ENCODE measurements around the gene AHNAK2. TPM values are rescaled to one million over a fixed set of nuclear protein-coding genes. Genes with fewer than 3 reads are reported as not detected.

AHNAK2 gene
- total RNA-seq, 1 experiment from 2014 or later, result 191 TPM

DNA sequence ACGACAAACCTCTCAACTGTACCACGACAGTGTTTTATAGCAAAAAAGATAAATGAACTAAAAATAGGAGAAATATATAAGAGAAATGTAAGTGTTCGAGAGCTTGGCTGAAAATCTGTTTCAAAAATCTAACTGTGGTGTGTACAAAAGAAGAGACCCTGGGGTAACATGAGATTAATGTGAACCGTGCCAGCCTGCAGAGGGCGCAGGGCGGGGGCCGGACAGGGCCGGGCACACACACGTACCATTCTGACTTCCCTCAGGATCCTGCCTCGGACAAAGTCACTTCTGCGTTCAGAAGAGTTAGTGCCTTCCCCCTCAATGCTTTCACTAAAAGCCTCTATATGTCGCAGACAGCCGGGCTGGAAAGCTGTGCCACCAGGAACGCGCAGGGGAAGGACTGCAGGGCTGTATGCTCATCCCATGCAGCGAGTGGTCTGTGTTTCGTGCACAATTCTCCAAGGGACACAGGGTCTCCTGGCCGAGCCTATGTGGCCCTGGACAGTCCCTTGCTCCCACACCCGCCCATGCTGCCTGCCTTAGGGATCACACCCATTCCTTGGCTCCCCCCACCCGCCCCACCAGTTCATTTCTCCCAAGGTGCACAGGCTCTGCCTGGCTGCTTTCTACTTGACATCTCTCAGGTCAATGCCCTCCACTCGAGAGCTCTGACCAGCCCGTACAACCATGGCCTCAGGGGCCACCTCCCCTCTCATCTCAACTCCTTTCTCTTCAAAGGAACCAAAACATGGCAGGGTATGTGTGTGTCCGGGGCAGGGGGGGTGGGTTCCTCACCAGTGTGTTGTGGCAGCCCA is 34.2 kb upstream of the AHNAK2 start:
- no peak for DNase-seq (ENCODE audit: low spot score)

- no peak for DNase-seq (ENCODE audit: low spot score)
Observed at GRCh38 chr14:105011312-105011990, 33.3 kb upstream of the AHNAK2 start.

DNA sequence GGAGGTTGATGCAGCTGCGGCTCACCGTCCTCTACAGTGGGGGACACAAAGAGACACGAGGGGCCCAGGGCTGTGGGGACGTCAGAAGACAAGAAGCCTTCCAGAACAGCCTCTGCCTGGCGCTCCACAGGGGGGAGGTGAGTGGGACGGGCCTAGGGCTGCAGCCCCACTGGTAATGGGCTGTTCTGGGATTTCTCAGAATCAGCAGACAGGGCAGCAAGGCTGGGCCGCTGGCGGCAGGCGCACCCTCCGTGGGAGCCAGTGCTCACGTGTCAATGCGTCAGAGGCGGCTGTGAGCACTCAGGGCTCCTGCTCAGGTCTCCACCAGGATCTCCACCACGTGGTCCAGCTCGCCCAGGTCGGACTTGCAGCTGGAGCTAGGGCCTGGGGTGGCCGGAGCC is 32.7 kb upstream of the AHNAK2 start:
- DNase-seq (ENCODE audit: low spot score), result no peak

DNA sequence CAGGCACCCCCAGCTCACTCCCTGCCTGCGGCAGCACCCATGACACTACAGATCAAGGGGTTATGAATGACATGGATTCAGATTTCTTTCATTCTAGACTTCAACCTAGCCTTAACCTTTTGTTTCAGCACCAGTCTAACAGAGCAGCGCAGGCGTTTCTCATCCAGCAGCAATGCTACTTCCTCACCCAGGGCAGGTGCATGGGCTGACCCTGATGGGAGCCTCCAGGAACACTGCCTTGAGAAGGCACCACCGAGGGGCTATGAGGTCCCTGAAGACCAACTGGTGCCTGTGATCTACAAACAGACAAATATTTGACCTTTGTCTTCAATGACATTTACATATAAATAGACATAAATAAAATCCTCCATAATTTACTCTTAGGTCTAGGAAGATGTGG is 31.9 kb upstream of the AHNAK2 start:
- DNase-seq (ENCODE audit: low spot score), result no peak

- DNase-seq (ENCODE audit: low spot score), result no peak
Observed at GRCh38 chr14:105007593-105008264, 29.6 kb upstream of the AHNAK2 start.

GRCh38 chr14:105006831-105007592 is 28.8 kb upstream of the AHNAK2 start:
- no peak for DNase-seq (ENCODE audit: low spot score)

DNA sequence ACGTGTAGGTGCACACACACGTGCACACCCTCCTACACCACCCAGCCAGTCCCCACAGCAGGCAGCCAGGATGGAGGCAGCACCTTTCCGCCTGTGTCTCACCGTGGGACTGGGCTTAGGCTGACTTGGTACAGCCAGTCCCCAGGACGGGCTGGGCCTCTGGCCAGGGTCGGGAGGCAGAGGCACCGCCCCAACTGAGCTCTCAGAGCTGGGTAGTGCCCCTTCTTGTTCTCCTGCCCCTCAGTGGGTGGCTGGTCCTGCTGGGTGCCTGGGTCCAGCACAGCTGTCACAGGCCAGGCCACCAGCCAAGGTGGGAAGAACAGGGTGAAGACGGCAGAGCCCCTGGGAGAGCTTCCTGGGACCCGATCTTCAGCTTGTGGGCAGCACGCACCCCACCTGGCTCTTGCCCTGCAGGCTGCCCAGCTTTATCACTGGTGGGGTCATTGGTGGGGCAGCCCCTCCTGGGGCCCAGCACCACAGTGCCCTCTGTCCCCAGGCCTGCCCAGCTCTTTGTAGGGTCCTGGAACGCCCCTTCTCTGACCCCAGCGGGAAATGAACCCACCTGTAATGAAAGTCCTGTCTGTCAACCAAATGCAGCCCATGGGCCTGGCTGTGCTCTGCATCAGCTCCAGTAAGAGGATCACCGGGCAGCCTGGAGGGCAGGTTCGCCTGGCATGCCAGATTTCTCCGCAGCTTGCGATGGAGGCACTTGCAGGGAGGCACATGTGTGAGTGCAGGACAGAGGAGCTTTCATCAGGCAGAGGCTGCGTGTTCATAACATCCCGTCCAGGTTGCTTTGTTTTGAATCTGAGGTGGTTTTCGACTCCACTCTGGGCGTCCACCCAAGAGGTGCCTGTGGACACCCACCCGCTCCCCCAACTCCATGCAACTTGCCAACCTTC is 28.0 kb upstream of the AHNAK2 start:
- no peak for DNase-seq (ENCODE audit: low spot score)

DNA sequence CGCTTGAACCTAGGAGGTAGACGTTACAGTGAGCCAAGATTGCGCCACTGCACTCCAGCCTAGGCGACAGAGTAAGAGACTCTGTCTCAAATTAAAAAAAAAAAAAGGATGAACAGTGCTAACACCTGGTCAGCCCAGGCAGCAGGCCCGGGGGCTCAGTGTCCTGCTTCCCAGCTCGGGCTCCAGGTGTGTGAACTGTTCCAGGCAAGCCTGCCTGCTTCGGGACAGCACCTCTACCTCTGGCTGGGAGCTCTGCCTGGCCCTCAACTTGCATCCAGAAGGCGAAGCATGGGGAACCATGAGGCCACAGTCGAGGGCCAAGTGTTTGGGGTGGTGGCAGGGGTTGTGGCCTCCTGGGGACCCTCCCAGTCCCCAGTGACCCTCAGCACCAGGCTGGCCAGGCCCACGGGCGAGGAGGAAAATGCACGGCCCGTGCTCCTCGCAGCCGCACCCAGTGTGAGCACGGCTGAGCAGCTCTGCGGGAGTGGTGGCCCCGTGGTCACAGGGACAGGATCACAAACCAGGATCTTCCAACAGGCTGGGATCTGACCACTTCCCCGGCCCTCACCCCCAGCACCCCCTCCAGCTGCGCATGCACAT is 27.3 kb upstream of the AHNAK2 start:
- DNase-seq (ENCODE audit: low spot score), result no peak

GRCh38 chr14:104999361-104999760 is 21.2 kb upstream of the AHNAK2 start:
- DNase-seq (ENCODE audit: low spot score), result no peak

DNA sequence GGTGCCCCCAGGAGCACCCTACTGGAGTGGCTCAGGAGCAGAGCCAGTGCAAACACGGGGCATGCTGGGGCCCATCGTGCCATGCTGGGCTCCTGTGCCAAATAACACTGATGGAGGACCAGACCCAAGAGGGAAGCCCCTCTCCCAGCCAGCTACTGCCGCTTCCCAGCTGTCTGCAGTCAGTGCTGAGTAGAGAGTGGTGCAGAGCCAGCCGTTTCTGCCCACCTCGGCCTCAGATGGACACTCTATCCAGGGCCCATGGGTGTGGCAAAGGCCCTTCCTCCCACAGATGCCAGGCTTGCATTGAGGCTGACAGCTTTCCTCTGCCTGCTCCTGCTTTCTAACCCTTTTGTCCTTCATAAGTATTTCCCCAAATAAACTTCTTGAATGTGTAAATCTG is 20.6 kb upstream of the AHNAK2 start:
- no peak for DNase-seq (ENCODE audit: low spot score)

DNA sequence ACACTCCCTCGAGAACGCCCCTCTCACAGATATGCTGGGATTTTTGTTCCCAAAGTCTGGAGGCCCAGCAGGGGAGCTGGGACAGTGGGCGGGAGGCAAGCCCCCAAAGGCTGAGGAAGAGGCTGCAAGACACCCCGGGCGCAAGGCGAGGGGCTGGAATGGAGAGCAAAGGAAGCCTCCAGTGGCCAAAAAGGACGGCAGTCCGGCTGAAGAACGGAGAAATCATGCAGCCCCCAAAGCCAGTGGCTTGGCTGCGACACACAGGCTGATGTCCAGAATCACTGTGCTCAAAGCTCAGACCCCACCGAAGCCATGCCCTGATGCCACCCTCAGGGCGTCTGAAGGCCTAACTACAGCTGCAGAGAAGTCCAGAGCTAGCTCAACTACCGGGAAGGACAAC is 18.3 kb upstream of the AHNAK2 start:
- DNase-seq (ENCODE audit: low spot score), result no peak

DNA sequence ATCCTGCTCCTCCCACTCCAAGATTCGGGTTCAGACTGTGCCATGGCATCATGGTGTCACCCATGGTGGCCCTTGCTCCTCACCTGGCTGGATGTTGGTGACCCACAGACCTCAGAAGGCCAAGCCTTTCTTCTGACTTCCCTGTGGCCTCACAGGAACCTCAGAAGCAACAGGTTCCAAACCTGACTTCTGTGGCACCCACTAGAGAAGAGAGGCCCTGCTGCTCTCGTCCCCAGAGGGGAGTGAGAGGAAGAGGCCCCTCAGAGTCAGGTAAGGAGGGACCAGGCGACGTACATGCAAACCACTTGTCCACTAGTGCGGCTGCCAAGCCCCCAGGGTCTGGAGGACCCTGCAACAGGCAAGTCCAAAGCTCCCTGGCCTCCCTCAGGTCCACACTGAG is 17.9 kb upstream of the AHNAK2 start:
- DNase-seq (ENCODE audit: low spot score), result no peak

DNA sequence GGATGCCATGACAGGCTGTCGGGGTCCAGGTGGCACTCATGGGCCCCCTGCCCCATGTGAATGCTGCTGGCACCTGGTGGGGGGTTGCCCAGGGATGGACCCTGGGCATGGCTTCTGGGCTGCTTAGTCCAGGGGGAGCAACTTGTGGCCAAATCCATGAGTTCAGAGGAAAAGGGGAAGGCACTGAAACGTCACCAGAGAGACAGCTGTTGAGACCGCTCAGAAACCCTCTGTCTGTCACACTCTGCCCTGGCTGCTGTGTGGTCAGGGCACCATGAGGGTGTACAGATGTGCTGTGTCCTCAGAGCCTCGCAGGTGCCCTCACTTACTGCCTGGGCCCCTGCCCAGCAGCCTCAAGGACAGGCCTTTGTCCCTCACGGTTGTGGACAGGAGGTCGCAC is 16.8 kb upstream of the AHNAK2 start:
- DNase-seq (ENCODE audit: low spot score), result no peak

DNA sequence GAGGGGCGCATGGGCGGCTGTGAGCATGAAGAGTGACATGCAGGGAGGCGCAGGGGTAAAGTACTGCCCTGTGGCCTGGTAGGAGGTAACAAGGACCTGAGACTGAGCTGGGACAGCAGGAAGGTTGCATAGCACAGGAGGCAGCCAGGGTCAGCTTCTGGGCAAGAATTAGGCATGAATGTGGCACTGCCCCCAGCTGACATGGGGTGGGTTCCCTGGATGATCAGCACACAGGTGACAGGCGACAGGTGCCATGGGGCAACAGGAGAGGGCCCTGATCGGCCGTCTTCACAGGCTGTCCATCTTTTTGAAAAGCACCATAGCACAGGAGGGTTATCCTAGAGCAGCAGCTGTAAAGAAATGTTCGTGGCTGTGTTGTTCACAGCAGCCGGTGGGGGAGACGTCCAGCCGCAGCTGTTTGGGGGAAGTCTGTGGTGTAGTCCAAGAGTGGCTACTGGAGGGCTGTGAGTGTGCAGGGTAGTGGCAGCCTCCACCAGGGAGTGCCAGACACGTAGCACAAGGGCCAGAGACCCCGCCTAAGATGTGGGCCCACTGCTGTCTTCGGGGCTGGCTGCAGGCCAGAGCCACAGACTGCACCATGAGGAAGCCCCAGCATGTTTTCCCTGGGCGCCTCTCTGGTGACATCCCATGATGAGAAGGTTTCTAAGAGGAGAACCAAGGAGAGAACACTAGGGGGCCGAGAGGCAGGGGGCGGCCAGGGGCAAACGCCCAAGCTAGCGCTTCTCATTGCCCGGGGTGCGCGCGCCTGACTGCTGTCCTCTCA is 15.8 kb upstream of the AHNAK2 start:
- DNase-seq (ENCODE audit: low spot score), result no peak

DNA sequence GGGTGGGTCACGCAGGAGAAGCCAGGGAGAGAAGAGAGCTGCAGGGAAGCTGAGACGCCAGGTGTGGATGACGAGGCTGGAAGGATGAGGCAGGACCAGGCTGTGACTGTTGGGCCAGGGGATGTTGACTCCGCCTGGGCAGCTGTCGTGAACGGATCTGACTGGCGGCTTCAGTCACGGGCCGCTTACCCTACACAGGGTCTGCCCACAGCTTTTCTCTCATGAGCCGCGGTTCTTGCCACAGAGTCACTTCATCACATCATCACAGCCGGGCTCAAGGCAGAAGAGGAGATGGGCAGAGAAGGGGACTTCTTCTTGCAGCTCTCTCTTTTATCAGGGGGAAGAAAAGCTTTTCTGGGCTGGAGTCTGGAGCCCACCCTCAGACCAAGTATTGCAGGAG is 15.1 kb upstream of the AHNAK2 start:
- no peak for DNase-seq (ENCODE audit: low spot score)

GRCh38 chr14:104992501-104992900 is 14.3 kb upstream of the AHNAK2 start:
- no peak for DNase-seq (ENCODE audit: low spot score)

DNA sequence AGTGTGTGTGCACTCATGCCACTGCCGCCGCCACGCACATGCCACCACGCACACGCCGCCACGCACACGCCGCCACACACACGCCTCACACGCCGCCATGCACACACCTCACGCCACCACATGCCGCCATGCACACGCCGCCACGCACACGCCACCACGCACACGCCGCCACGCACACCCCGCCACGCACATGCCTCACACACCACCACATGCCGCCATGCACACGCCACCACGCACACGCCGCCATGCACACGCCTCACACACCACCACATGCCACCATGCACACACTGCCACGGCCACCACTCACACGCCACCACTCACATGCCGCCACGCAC is 13.7 kb upstream of the AHNAK2 start:
- no peak for DNase-seq (ENCODE audit: low spot score)

DNA sequence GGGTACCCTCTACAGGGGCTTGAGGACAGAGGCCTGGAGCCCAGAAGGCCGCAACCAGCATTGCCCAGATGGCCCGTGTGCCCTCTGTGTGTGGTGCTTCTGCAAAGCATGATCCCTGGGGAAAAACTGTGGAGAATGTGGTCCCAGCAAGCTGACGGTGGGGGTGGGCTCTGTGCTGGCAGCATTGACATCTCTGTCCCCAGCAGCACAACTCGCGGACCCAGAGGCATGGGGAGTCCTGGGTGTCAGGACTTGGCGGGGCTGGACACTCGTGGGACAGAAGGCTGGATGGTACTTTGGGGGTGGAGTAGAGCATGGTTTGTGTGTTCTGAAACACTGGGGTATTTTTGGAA is 11.8 kb upstream of the AHNAK2 start:
- no peak for DNase-seq (ENCODE audit: low spot score)

DNA sequence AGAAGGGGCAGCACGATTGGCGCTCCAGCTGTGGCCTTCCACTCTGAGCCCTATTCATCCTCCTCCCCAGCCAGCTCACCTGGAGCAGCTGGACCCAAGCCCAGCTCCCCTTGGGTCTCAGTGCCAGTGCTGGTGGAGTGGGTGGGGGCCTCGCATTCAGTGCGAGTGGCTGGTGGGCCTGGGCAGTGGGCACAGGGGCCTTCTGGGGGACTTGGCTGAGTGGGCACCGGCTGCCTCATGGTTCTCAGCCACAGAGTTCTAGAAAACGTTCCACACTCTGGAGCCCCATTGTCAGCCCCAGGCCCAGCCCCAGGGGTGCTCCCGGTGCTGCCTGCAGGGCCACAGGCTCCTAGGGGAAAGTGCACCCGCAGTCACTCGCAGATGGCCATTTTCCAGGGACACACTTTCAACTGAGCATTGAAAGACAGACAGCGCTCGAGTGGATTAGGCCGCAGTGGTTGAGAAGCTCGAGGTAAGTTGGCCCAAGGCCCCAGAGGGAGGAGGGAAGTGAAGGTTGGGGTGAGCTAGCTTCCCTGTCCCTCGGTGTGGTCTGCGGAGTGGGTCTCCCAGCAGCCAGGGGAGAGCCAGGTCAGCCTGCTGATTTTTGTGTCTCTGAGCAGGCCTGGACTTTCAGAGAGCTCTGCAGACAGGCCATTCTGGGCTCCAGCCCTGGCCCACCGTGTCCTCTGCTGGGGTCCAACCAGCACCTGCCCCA is 11.2 kb upstream of the AHNAK2 start:
- DNase-seq (ENCODE audit: low spot score), result no peak

All from A172 (cell line).